Thyroid gland (tissue), 4 donors: ENCODE measurements around the gene NANOS3.

Source experiments
- CTCF ChIP-seq, 6 experiments: fragments of 200-600 bp in 3 of 6; fragments of 450-650 bp in 3 of 6; sonication (generic) in 3 of 6; IDR thresholded peaks; one replicate each; pipeline ENCODE4 v1.5.1; 2016 to 2019; ENCODE audit warnings: antibody characterized with exemption in 6 of 6, mild to moderate bottlenecking in 2 of 6, inconsistent platforms in 1 of 6, moderate library complexity in 1 of 6
- POLR2A ChIP-seq, 2 donors: fragments of 450-650 bp; IDR thresholded peaks; one replicate each; pipeline ENCODE4 v1.6.1; 2017; ENCODE audit warnings: antibody characterized with exemption in 2 of 2, mild to moderate bottlenecking in 2 of 2, moderate library complexity in 1 of 2

GRCh38 chr19:13881251-13881691 lies 4.3 kb downstream of the NANOS3 start:
- TF ChIP-seq CTCF (IDR thresholded peaks at IDR 0.05) (no peak), POLR2A (IDR thresholded peaks at IDR 0.05) (no peak)
